Trophoblast cell (in vitro differentiated cells and primary cell): Measurements from ENCODE around the gene TSC22D2.

Experiments used
- DNase-seq, 2 donors: peaks; one replicate each; pipeline ENCODE4 v3.0.0-alpha.2; 2016
- H2AFZ ChIP-seq: 2 replicates; pipeline ENCODE4 v1.6.1; 2013; ENCODE audit warnings: low read length, moderate library complexity, mild to moderate bottlenecking; ENCODE audit not compliant: insufficient read depth, poor library complexity
- H2AK5ac ChIP-seq: 2 replicates; pipeline ENCODE4 v1.6.1; 2013; ENCODE audit warnings: mild to moderate bottlenecking, low read length
- H2BK120ac ChIP-seq: 2 replicates; pipeline ENCODE4 v1.6.1; 2013; ENCODE audit warnings: low read length, mild to moderate bottlenecking, moderate library complexity; ENCODE audit not compliant: insufficient read depth, poor library complexity
- H2BK12ac ChIP-seq: 2 replicates; pipeline ENCODE4 v1.6.1; 2013; ENCODE audit warnings: mild to moderate bottlenecking, low read length, moderate library complexity
- H2BK5ac ChIP-seq: 2 replicates; pipeline ENCODE4 v1.6.1; 2013; ENCODE audit warnings: low read length, low read depth, moderate library complexity, mild to moderate bottlenecking; ENCODE audit not compliant: poor library complexity
- H3K14ac ChIP-seq: 2 replicates; pipeline ENCODE4 v1.6.1; 2013; ENCODE audit warnings: mild to moderate bottlenecking, low read length
- H3K18ac ChIP-seq: 2 replicates; pipeline ENCODE4 v1.6.1; 2013; ENCODE audit warnings: mild to moderate bottlenecking, low read length
- H3K23ac ChIP-seq: 2 replicates; pipeline ENCODE4 v1.6.1; 2013; ENCODE audit warnings: low read length
- H3K27ac ChIP-seq: 2 replicates; pipeline ENCODE4 v1.5.1; 2013; ENCODE audit warnings: low read depth, mild to moderate bottlenecking, inconsistent platforms, low read length, moderate library complexity
- H3K27me3 ChIP-seq: 2 replicates; pipeline ENCODE4 v1.6.1; 2013; ENCODE audit warnings: inconsistent platforms, mild to moderate bottlenecking, low read length, moderate library complexity; ENCODE audit not compliant: insufficient read depth
- H3K36me3 ChIP-seq, 2 experiments: 1 replicate in 1 of 2; 2 replicates in 1 of 2; pipeline ENCODE4 v1.6.1; 2013; ENCODE audit warnings: low read length in 2 of 2, mild to moderate bottlenecking in 2 of 2, moderate library complexity in 1 of 2; ENCODE audit not compliant: insufficient read depth in 2 of 2, control insufficient read depth in 1 of 2
- H3K4ac ChIP-seq: 2 replicates; pipeline ENCODE4 v1.6.1; 2013; ENCODE audit warnings: low read depth, mild to moderate bottlenecking, low read length, moderate library complexity
- H3K4me1 ChIP-seq, 2 experiments: 1 replicate in 1 of 2; 2 replicates in 1 of 2; pipeline ENCODE4 v1.6.1; 2013; ENCODE audit warnings: low read length in 2 of 2, mild to moderate bottlenecking in 2 of 2, moderate library complexity in 1 of 2; ENCODE audit not compliant: insufficient read depth in 2 of 2, control insufficient read depth in 1 of 2
- H3K4me2 ChIP-seq: 2 replicates; pipeline ENCODE4 v1.6.1; 2013; ENCODE audit warnings: inconsistent platforms, mild to moderate bottlenecking, low read length, moderate library complexity
- H3K4me3 ChIP-seq: 2 replicates; pipeline ENCODE4 v1.5.1; 2013; ENCODE audit warnings: mild to moderate bottlenecking, low read depth, low read length, inconsistent platforms
- H3K79me1 ChIP-seq: one replicate; pipeline ENCODE4 v1.6.1; 2013; ENCODE audit warnings: low read length
- H3K79me2 ChIP-seq: 2 replicates; pipeline ENCODE4 v1.6.1; 2013; ENCODE audit warnings: low read length, mild to moderate bottlenecking; ENCODE audit not compliant: control insufficient read depth, insufficient read depth, poor library complexity
- H3K9ac ChIP-seq: 2 replicates; pipeline ENCODE4 v1.6.1; 2013; ENCODE audit warnings: mild to moderate bottlenecking, low read length
- H3K9me3 ChIP-seq: 2 replicates; pipeline ENCODE4 v1.6.1; 2013; ENCODE audit warnings: low read depth, mild to moderate bottlenecking, control low read depth, inconsistent platforms, low read length; ENCODE audit not compliant: insufficient read depth
- H4K12ac ChIP-seq: 2 replicates; pipeline ENCODE4 v1.6.1; 2013; ENCODE audit warnings: low read depth, mild to moderate bottlenecking, low read length, moderate library complexity
- H4K8ac ChIP-seq: 2 replicates; pipeline ENCODE4 v1.6.1; 2013; ENCODE audit warnings: low read depth, mild to moderate bottlenecking, low read length, moderate library complexity
- H4K91ac ChIP-seq: one replicate; pipeline ENCODE4 v1.6.1; 2013; ENCODE audit warnings: low read depth, mild to moderate bottlenecking, low read length, moderate library complexity
- WGBS: extraction: QIAGEN DNeasy Blood & Tissue Kit; methylation state at CpG from one replicate; pipeline ENCODE4 v1.1.7; 2013; ENCODE audit warnings: missing lambda C conversion rate; ENCODE audit not compliant: insufficient read length, insufficient coverage; ENCODE audit errors: extremely low coverage; 5-methylcytosine and 5-hydroxymethylcytosine counted together

TSC22D2 gene

GRCh38 chr3:150488867-150489266 is 80.8 kb downstream of the TSC22D2 start:
- no peak for DNase-seq
- Histone ChIP-seq H4K12ac (no peak overlapping the region), H3K4me3 (no peak overlapping the region), H3K14ac (no peak overlapping the region), H4K91ac (no peak overlapping the region), H3K4ac (no peak overlapping the region), H3K27ac (no peak overlapping the region), H3K79me1 (no peaks in the 10 kb centered on the region), H3K9ac (no peak overlapping the region), H3K4me1 (no peaks in the 10 kb centered on the region), H3K27me3 (no peaks in the 10 kb centered on the region), H2BK120ac (no peak overlapping the region), H3K4me2 (no peak overlapping the region), H3K23ac (no peak overlapping the region), H3K18ac (no peak overlapping the region), H2AK5ac (no peak overlapping the region), H2BK5ac (no peak overlapping the region), H2AFZ (no peak overlapping the region), H3K79me2 (no peaks in the 10 kb centered on the region), H3K9me3 (no peaks in the 10 kb centered on the region), H4K8ac (no peak overlapping the region), H3K36me3 (no peaks in the 10 kb centered on the region), H2BK12ac (no peak overlapping the region)
- WGBS: no CpG with 5 or more reads among the region's 2 CpGs

- Histone ChIP-seq H4K91ac (no peak overlapping the region), H2BK5ac (no peak overlapping the region), H2AFZ (no peak overlapping the region), H3K14ac (no peak overlapping the region), H2BK12ac (no peak overlapping the region), H4K8ac (no peak overlapping the region), H3K4me2 (no peak overlapping the region), H3K4me3 (no peak overlapping the region), H3K4me1 (no peaks in the 10 kb centered on the region), H3K9ac (no peak overlapping the region), H3K27ac (no peak overlapping the region), H3K79me1 (no peaks in the 10 kb centered on the region), H3K36me3 (no peaks in the 10 kb centered on the region), H3K27me3 (no peaks in the 10 kb centered on the region), H3K9me3 (no peaks in the 10 kb centered on the region), H3K23ac (no peak overlapping the region), H2BK120ac (no peak overlapping the region), H3K18ac (no peak overlapping the region), H2AK5ac (no peak overlapping the region), H3K4ac (no peak overlapping the region), H3K79me2 (no peaks in the 10 kb centered on the region), H4K12ac (no peak overlapping the region)
- DNase-seq: no peak
- no CpG with 5 or more reads among the region's 2 CpGs for WGBS
Measured at GRCh38 chr3:150490277-150490986, 82.3 kb downstream of the TSC22D2 start.

- H3K36me3 ChIP-seq: no peaks in the 10 kb centered on the region
- H4K12ac ChIP-seq: no peak overlapping the region
- no peaks in the 10 kb centered on the region for H3K27me3 ChIP-seq
- H3K4ac ChIP-seq: no peak overlapping the region
- no peak overlapping the region for H4K91ac ChIP-seq
- H3K14ac ChIP-seq: no peak overlapping the region
- H3K27ac ChIP-seq: no peak overlapping the region
- H2BK5ac ChIP-seq: no peak overlapping the region
- H3K4me1 ChIP-seq: no peaks in the 10 kb centered on the region
- no CpG with 5 or more reads among the region's 5 CpGs for WGBS
- H3K79me2 ChIP-seq: no peaks in the 10 kb centered on the region
- no peak for DNase-seq
- H2BK12ac ChIP-seq: no peak overlapping the region
- no peak overlapping the region for H2AK5ac ChIP-seq
- no peak overlapping the region for H3K4me3 ChIP-seq
- no peak overlapping the region for H3K4me2 ChIP-seq
- no peak overlapping the region for H3K23ac ChIP-seq
- no peak overlapping the region for H4K8ac ChIP-seq
- no peak overlapping the region for H2AFZ ChIP-seq
- no peak overlapping the region for H3K9ac ChIP-seq
- H2BK120ac ChIP-seq: no peak overlapping the region
- H3K9me3 ChIP-seq: no peaks in the 10 kb centered on the region
- no peaks in the 10 kb centered on the region for H3K79me1 ChIP-seq
- no peak overlapping the region for H3K18ac ChIP-seq
Measured at GRCh38 chr3:150494411-150494977, 86.4 kb downstream of the TSC22D2 start.

DNA sequence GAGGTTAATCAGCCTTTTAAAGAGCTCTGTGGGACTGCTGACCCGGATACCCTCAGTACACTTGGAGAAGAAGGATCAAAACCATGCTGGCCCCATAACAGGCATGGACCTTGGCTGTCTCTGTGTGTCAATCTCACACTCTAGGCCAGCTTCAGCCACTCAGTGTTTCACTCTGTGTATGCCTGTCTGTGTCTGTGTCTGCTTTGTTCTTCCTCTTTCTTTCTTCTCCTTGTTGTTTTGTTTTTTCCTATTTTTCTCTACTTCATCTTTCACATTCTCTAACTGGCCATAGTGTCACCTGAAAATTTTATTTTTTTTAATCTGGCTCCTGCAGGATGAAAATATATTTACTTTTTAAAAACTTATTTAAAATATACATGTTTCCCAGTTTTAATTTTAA is 87.1 kb downstream of the TSC22D2 start:
- H2BK5ac ChIP-seq: no peak overlapping the region
- H4K8ac ChIP-seq: no peak overlapping the region
- peak in 1 of 2 donors; percentile 27 for DNase-seq
- H2AK5ac ChIP-seq: no peak overlapping the region
- H2AFZ ChIP-seq: no peak overlapping the region
- WGBS: no CpG with 5 or more reads among the region's 1 CpG
- H3K4ac ChIP-seq: no peak overlapping the region
- no peak overlapping the region for H4K12ac ChIP-seq
- H3K79me1 ChIP-seq: no peaks in the 10 kb centered on the region
- H3K9me3 ChIP-seq: no peaks in the 10 kb centered on the region
- no peaks in the 10 kb centered on the region for H3K36me3 ChIP-seq
- H3K9ac ChIP-seq: no peak overlapping the region
- H4K91ac ChIP-seq: no peak overlapping the region
- H2BK120ac ChIP-seq: no peak overlapping the region
- no peak overlapping the region for H3K23ac ChIP-seq
- H3K18ac ChIP-seq: no peak overlapping the region
- no peaks in the 10 kb centered on the region for H3K4me1 ChIP-seq
- no peak overlapping the region for H2BK12ac ChIP-seq
- no peaks in the 10 kb centered on the region for H3K79me2 ChIP-seq
- no peak overlapping the region for H3K27ac ChIP-seq
- no peaks in the 10 kb centered on the region for H3K27me3 ChIP-seq
- H3K4me3 ChIP-seq: no peak overlapping the region
- no peak overlapping the region for H3K4me2 ChIP-seq
- no peak overlapping the region for H3K14ac ChIP-seq
